T-helper 1 cell (primary cell): ENCODE data around the gene NAGS.
"Not testable (repeated sequence)": the region's sequence is repeated elsewhere in the genome, so short reads cannot be mapped to it uniquely, and the experiment has no call there.

Source experiments
- DNase-seq, 5 donors: peaks; one replicate each; pipeline ENCODE4 v3.0.0-alpha.2; 2012 to 2020

The NAGS gene

DNA sequence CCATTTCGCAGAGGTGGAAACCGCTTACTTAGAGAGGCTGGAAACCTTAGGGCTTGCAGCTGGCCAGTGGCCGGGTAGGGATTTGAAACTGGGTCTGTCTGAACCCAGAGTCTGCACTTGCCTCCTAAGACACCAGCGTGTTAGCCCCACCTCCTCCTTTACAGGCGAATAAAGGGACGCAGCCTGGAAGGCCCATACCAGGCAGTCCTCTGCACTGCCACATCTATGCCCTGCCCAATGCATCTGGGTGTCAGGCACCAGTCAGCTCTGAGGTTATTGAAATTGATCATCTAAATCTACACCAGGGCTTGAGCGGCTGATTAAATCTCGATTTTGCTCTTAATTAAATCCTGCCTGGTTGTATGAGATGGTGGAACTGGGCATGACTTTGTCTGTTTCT lies 19.9 kb upstream of the NAGS start:
- no peak for DNase-seq

DNA sequence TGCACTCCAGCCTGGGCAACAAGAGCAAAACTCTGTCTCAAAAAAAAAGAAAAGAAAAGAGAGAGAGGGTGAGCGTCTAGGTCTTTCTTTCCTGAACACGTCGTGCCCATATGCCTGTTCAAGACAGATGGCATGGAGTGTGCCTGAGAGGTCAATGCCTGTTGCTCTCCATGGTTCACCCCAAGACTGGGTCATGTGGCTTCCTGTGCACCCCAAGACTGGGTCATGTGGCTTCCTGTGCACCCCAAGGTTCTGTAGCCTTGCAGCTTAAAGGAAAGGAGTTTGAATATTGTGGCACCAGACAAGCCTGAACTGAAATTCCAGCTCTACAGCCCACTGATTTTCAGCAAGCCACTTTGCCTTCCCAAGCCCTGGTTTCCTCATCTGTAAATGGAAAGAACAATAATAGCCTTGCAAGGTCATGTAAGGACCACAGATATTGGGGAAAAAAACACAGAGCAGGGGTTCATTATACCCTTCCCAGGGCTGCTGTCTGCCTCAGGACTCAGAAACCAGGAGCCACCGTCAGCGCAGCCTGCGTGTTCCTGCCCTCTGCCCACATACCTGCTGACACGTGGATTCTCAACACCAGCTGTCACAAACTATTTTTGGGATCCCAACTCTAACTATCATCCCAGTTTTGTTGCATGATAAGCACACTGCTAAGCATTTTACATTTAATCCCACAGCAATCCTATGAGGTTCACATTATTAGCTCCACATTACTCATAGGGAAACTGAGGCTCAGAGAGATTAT lies 18.0 kb upstream of the NAGS start:
- no peak for DNase-seq

GRCh38 chr17:43987131-43988021 lies 17.0 kb upstream of the NAGS start:
- DNase-seq: no peak

DNA sequence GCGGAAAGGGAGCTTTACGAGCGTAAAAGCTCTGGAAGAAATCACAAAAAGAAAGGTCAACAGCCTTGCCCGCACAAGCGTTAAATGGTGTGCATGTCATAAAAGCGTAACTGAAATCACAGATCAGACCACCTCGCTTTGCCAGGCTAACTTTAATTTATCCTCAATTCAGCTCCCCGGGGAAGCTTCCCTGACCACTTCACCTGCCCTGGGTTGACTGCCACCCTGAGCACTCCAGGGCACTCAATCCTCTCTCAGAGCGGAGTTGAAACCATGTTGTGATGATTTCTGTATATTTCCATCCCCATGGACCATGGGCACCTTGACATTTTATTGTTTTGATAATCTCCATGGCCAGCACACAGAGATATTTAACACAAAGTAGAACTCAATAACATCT lies 16.1 kb upstream of the NAGS start:
- DNase-seq: no peak

DNA sequence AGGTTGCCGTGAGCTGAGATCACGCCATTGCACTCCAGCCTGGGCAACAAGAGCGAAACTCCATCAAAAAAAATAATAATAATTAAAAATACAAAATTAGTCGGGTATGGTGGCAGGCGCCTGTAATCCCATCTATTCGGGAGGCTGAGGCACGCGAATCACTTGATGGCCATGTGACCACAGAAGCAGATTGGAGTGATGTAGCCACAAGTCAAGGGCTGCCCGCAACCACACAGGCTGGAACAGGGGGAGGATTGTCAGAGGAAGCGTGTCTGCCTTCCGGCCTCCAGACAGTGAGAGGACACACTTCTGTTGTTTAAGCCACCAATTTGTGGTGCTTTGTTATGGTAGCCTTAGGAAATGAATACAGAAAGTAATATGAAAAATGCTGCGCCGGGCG lies 11.8 kb upstream of the NAGS start:
- DNase-seq: no peak

DNA sequence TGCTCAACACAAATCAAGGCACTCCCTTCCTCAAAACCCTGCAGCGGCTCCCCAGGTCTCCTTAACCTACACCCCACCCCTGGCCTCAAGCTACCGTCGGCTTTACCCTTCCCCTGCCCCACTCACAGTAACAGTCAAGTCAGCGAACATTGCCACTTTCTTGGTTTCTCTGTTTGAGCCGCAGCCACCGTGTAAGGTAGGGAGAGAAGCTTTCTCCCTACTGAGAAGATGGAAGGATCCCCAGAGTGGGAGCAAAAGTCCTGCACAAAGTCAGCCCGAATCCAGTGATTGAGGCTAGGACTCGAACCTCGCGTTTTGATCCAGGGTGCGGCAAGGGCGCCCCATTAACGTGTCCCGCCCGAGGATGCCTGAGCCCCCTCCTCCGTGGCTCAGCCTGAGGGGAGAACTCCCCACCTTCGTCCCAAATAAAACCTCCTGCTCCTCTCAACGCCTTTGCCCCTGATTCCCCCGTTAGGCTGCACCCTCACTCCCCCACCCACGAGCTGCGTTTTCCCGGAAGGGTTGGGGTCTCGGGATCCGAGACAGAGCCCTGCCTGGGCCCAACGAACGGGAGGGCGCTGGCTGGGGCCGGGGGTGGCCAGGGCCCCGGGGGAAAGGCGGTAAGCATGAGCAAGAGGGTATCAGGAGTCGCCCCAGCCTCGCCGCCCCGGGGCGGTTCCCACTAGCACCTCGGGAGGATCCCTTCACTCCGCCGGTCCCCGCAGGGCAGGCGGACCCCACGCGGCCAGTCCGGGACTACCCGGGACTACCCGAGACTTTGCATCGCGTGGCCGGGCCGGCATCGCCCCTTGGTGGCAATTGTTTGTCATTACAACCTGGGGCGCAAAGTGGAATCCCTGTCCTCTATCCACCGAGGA lies 9.9 kb upstream of the NAGS start:
- peak; percentile 43 to 66 (median 55) for DNase-seq

- no peak for DNase-seq
These were observed 9.3 kb upstream of the NAGS start for GRCh38 chr17:43995150-43995471.

DNA sequence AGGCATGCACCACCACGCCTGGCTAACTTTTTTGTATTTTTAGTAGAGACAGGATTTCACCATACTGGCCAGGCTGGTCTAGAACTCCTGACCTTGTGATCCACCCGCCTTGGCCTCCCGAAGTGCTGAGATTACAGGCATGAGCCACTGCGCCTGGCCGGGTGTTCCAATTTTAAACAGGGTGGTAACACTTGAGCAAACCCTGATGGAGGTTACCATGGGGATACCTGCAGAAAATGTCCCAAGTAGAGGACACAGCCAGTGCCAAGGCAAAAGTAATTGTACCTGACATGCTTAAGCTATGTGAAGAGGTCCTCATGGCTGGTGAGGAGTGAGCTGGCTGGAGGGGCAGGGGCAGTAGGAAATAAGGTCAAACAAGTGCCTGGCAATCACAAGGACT lies 7.2 kb upstream of the NAGS start:
- not testable (repeated sequence) for DNase-seq

DNA sequence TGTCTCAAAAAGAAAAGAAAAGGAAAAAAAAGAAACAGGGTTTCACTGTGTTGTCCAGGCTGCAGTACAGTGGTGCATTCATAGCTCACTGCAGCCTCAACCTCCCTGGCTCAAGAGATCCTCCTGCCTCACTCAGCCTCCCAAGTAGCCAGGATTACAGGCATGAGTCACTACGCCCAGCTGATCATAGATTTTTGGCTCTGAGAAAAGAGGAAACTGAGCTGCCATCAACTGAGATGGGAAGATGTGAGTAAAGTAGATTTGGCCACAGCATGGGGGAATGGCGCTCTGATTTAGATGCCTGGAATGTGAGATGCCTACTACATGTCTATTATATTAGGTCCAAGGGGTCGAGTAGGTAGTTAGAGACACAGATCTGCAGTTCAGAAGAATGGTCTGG lies 5.9 kb upstream of the NAGS start:
- no peak for DNase-seq

GRCh38 chr17:43999024-43999423 lies 5.4 kb upstream of the NAGS start:
- no peak for DNase-seq

GRCh38 chr17:44000141-44000860 lies 4.1 kb upstream of the NAGS start:
- DNase-seq: no peak

DNA sequence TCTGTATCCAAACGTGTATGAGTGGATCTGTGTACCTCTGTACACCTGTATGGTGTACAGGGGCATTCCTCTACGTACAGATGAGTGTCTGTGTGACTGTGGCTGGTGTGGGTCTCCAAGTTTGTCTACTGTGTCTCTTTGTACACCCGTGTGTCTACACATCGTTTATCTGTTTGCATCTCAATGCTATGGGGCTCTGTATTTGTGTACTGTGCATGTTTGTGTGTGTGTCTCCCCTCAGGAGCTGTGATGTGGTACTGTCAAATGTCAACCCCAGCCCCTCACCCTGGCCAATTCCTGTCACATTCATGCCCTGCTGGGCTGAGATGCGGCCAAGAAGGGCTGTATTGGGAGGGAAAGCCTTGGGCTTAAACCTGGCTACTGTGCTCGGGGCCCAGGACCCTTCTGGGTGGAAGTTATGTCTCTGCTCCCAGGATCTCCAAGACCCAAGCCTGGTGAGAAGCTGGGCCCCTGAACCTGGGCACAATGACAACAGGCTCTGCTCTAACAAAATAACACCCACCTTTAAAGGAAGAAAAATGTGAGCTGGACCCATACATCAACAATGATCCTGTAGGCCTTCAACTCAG lies 3.5 kb upstream of the NAGS start:
- no peak for DNase-seq

GRCh38 chr17:44001461-44001920 lies 2.9 kb upstream of the NAGS start:
- no peak for DNase-seq

DNA sequence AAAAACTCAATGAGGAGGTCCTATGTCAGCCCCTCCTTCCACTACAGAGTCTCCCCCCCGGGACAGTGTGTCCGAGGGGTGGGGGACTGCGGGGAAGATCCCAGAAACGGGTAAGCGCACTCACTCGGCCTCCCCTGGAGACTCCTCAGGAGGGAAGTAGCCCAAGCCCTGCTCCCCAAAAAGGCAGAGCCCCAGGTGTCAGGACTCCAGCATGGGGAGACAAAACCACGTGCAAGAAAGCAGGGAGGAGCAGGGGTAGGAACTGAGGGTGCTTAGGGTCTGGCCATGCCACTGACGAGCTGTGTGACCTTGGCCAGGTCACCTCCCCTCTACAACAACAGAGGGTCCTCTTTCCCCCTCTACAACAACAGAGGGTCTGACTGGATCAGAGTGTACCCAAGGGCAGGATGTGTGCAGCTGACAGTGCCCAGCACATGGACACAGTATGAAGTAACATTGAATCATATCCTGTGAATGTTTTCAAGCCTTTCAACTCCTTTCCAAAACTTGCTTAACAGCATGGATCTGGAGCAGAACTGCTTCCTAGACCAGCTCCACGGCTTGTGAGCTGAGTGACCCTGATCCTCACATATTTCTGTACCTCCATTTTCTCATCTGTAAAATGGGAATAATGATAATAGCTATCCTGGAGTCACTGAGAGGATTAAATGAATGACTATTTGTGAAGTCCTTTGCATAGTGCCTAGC lies 2.1 kb upstream of the NAGS start:
- peak in 1 of 5 donors; percentile 52 for DNase-seq

DNA sequence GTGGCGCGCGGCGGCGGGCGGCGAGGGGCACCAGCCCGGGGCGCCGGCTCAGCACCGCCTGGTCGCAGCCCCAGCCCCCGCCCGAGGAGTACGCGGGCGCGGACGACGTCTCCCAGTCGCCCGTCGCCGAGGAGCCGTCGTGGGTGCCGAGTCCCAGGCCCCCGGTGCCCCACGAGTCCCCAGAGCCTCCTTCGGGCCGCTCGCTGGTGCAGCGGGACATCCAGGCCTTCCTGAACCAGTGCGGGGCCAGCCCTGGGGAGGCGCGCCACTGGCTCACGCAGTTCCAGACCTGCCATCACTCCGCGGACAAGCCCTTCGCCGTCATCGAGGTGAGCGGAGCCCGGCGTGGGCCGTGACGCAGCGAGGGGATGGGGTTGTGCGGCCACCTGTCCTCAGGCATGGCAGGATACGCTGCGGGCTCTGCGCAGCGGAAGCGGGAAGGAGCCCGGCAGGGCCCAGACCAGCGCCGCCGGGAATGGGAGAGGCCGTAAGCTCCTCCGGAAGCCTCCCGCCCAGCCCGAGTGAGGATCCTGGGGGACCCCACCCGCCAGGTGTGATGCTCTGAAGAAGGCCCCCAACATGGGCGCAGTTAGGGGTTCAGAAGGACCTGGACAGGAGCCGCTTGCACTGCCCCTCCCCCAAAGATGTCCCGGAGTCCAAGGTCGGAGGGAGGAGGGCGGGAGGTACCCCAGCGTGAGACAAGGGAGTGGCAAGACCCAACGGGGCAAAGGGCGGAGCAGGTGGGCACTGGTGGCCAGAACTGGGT lies 522 bp downstream of the NAGS start:
- peak in 2 of 5 donors; percentile 18 to 27 for DNase-seq

- DNase-seq: peak in 3 of 5 donors; percentile 24 to 48 (median 32)
These were observed 1.3 kb downstream of the NAGS start for GRCh38 chr17:44005527-44006271.

DNA sequence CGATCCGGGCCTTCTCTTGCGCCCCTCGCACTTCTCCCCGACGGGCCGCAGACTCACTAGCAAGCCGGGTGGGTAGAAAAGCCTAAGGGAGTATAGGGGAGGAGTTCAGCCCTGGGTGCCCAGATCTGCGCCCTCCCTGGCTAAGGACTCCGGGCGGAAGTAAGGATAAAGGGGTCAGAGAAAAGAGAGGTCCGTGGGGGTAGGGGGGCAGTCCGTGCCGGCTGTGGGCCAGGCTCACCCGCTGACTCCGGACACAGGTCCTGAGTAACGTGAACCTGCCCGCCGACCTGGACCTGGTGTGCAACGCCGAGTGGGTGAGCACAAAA lies 1.8 kb downstream of the NAGS start:
- DNase-seq: no peak

- peak; percentile 95 to 99 (median 98) for DNase-seq
These were observed 2.4 kb downstream of the NAGS start for GRCh38 chr17:44006598-44007345.
